GM18951 (cell line): ENCODE data around the gene DHH.
"Not testable (repeated sequence)": the region's sequence is repeated elsewhere in the genome, so short reads cannot be mapped to it uniquely, and the experiment has no call there.

Source experiments
- POLR2A ChIP-seq: IDR thresholded peaks from 4 replicates; pipeline ENCODE4 v1.6.1; 2011; ENCODE audit warnings: mild to moderate bottlenecking; ENCODE audit not compliant: insufficient read length, insufficient read depth; ENCODE audit errors: extremely low read depth
- in situ Hi-C: fragments of 300-500 bp; cut with MboI; formaldehyde crosslinking; loops from one replicate; pipeline ENCODE4 v1.12.0; 2022; ENCODE audit warnings: low sequenced_read_pairs, mixed read lengths, inconsistent platforms; ENCODE audit not compliant: unreplicated experiment

The DHH gene

GRCh38 chr12:49070971-49071370, 23.6 kb downstream of the DHH start:
- in situ Hi-C loops: no loop called here
- no peak for TF ChIP-seq POLR2A

GRCh38 chr12:49069507-49070346, 24.9 kb downstream of the DHH start, which contains the start of gene RHEBL1:
RHEBL1 (minus strand) TSS chr12:49069979; CDS start chr12:49069785, 194 bp downstream.
- TF ChIP-seq POLR2A: peak; percentile 50
- in situ Hi-C loops: no loop called here

GRCh38 chr12:49068879-49069506, 25.6 kb downstream of the DHH start:
- TF ChIP-seq POLR2A: no peak
- in situ Hi-C loops: no loop called here

- in situ Hi-C loops: no loop called here
- no peak for TF ChIP-seq POLR2A
Measured at GRCh38 chr12:49066120-49066519, 28.5 kb downstream of the DHH start.

- no peak for TF ChIP-seq POLR2A
- in situ Hi-C loops: no loop called here
Measured at GRCh38 chr12:49064767-49065152, 29.8 kb downstream of the DHH start.

- in situ Hi-C loops: not testable (repeated sequence)
Measured at GRCh38 chr12:49061916-49062315, 32.7 kb downstream of the DHH start.

GRCh38 chr12:49061157-49061650, 33.4 kb downstream of the DHH start:
- TF ChIP-seq POLR2A: no peak
- in situ Hi-C loops: no loop called here

- in situ Hi-C loops: no loop called here
- peak; percentile 77 for TF ChIP-seq POLR2A
Measured at GRCh38 chr12:49060237-49061156, 34.1 kb downstream of the DHH start, which contains the start of gene KMT2D. KMT2D (minus strand) TSS chr12:49060794; CDS start chr12:49055324, 5,470 bp downstream.

GRCh38 chr12:49059299-49060171, 35.1 kb downstream of the DHH start:
- no peak for TF ChIP-seq POLR2A
- in situ Hi-C loops: no loop called here

GRCh38 chr12:49059045-49059298, 35.6 kb downstream of the DHH start:
- in situ Hi-C loops: no loop called here

GRCh38 chr12:49058366-49059044, 36.1 kb downstream of the DHH start:
- TF ChIP-seq POLR2A: no peak
- in situ Hi-C loops: no loop called here

More at GRCh38 chr12:49059045-49059298, 35.6 kb downstream of the DHH start:
- no peak for TF ChIP-seq POLR2A

GRCh38 chr12:49057888-49058287, 36.7 kb downstream of the DHH start:
- in situ Hi-C loops: no loop called here
- TF ChIP-seq POLR2A: no peak
